Mesenchymal stem cell (in vitro differentiated cells and primary cell): ENCODE results near the gene SULF2.

Source experiments
- DNase-seq: peaks from one replicate; pipeline ENCODE4 v3.0.0-alpha.2; 2013
- H2AFZ ChIP-seq: one replicate; pipeline ENCODE4 v1.6.1; 2013; ENCODE audit warnings: low read depth, mild to moderate bottlenecking, control low read depth, inconsistent platforms, low read length, moderate library complexity
- H2AK5ac ChIP-seq: 2 replicates; pipeline ENCODE4 v1.6.1; 2013; ENCODE audit warnings: low read length, moderate library complexity, mild to moderate bottlenecking, inconsistent platforms; ENCODE audit not compliant: severe bottlenecking
- H2BK120ac ChIP-seq: one replicate; pipeline ENCODE4 v1.6.1; 2013; ENCODE audit warnings: low read depth, mild to moderate bottlenecking, inconsistent platforms, low read length, moderate library complexity
- H2BK12ac ChIP-seq, 2 experiments: one replicate each; pipeline ENCODE4 v1.6.1; 2013; ENCODE audit warnings: inconsistent platforms in 2 of 2, low read length in 2 of 2, mild to moderate bottlenecking in 2 of 2, moderate library complexity in 2 of 2, control low read depth in 1 of 2
- H2BK15ac ChIP-seq: one replicate; pipeline ENCODE4 v1.6.1; 2013; ENCODE audit warnings: mild to moderate bottlenecking, low read depth, inconsistent platforms; ENCODE audit not compliant: poor library complexity, severe bottlenecking
- H2BK5ac ChIP-seq: 2 replicates; pipeline ENCODE4 v1.6.1; 2013; ENCODE audit warnings: low read depth, mild to moderate bottlenecking, low read length, control low read depth, inconsistent platforms; ENCODE audit not compliant: poor library complexity, severe bottlenecking
- H3K14ac ChIP-seq, 2 experiments: one replicate each; pipeline ENCODE4 v1.6.1; 2013; ENCODE audit warnings: inconsistent platforms in 2 of 2, low read length in 2 of 2, control low read depth in 1 of 2, mild to moderate bottlenecking in 1 of 2, moderate library complexity in 1 of 2
- H3K18ac ChIP-seq, 2 experiments: one replicate each; pipeline ENCODE4 v1.6.1; 2013; ENCODE audit warnings: inconsistent platforms in 2 of 2, low read length in 2 of 2, control low read depth in 1 of 2, low read depth in 1 of 2, mild to moderate bottlenecking in 1 of 2
- H3K23ac ChIP-seq, 2 experiments: one replicate each; pipeline ENCODE4 v1.6.1; 2013; ENCODE audit warnings: inconsistent platforms in 2 of 2, low read length in 2 of 2, mild to moderate bottlenecking in 2 of 2, moderate library complexity in 2 of 2, control low read depth in 1 of 2
- H3K27ac ChIP-seq: 2 replicates; pipeline ENCODE4 v1.5.1; 2013; ENCODE audit warnings: mild to moderate bottlenecking, moderate library complexity, low read length, control low read depth, inconsistent platforms; ENCODE audit not compliant: poor library complexity, severe bottlenecking
- H3K27me3 ChIP-seq, 2 experiments: 2 replicates each; pipeline versions ENCODE4 v1.6.1 to v1.7.0; 2013; ENCODE audit warnings: low read length in 2 of 2, mild to moderate bottlenecking in 2 of 2, moderate library complexity in 2 of 2, control low read depth in 1 of 2, inconsistent platforms in 1 of 2; ENCODE audit not compliant: control insufficient read depth in 1 of 2, insufficient read depth in 1 of 2
- H3K36me3 ChIP-seq, 2 experiments: 2 replicates each; pipeline versions ENCODE4 v1.6.1 to v1.7.0; 2013; ENCODE audit warnings: low read length in 2 of 2, control low read depth in 1 of 2, inconsistent platforms in 1 of 2, low read depth in 1 of 2, mild to moderate bottlenecking in 1 of 2; ENCODE audit not compliant: insufficient read depth in 2 of 2, control insufficient read depth in 1 of 2
- H3K4ac ChIP-seq, 2 experiments: one replicate each; pipeline ENCODE4 v1.6.1; 2013; ENCODE audit warnings: inconsistent platforms in 2 of 2, low read length in 2 of 2, mild to moderate bottlenecking in 2 of 2, moderate library complexity in 2 of 2, control low read depth in 1 of 2, low read depth in 1 of 2
- H3K4me1 ChIP-seq: 2 replicates; pipeline ENCODE4 v1.6.1; 2013; ENCODE audit warnings: low read depth, low read length, control low read depth; ENCODE audit not compliant: control insufficient read depth, insufficient read depth
- H3K4me2 ChIP-seq: 2 replicates; pipeline ENCODE4 v1.6.1; 2013; ENCODE audit warnings: low read length, mild to moderate bottlenecking, inconsistent platforms; ENCODE audit not compliant: poor library complexity, severe bottlenecking
- H3K4me3 ChIP-seq, 2 experiments: 2 replicates each; pipeline versions ENCODE4 v1.5.1 to v1.7.0; 2013; ENCODE audit warnings: low read length in 2 of 2, mild to moderate bottlenecking in 2 of 2, control low read depth in 1 of 2, low read depth in 1 of 2; ENCODE audit not compliant: insufficient read depth in 1 of 2
- H3K79me1 ChIP-seq: replicated peaks from 2 replicates; pipeline ENCODE4 v1.6.1; 2013; ENCODE audit warnings: mild to moderate bottlenecking, control low read depth, low read length, inconsistent platforms; ENCODE audit not compliant: poor library complexity, severe bottlenecking
- H3K9ac ChIP-seq: 2 replicates; pipeline ENCODE4 v1.7.0; 2013; ENCODE audit warnings: mild to moderate bottlenecking, low read length, moderate library complexity
- H3K9me3 ChIP-seq: 2 replicates; pipeline ENCODE4 v1.7.0; 2013; ENCODE audit warnings: mild to moderate bottlenecking, low read length; ENCODE audit not compliant: control insufficient read depth
- H4K8ac ChIP-seq: one replicate; pipeline ENCODE4 v1.6.1; 2013; ENCODE audit warnings: inconsistent platforms, mild to moderate bottlenecking, low read length, moderate library complexity
- H4K91ac ChIP-seq: one replicate; pipeline ENCODE4 v1.6.1; 2013; ENCODE audit warnings: mild to moderate bottlenecking, low read length, inconsistent platforms
- WGBS: methylation state at CpG from one replicate; pipeline ENCODE4 v1.1.7; 2013; ENCODE audit warnings: mixed read lengths; 5-methylcytosine and 5-hydroxymethylcytosine counted together

SULF2 gene

DNA sequence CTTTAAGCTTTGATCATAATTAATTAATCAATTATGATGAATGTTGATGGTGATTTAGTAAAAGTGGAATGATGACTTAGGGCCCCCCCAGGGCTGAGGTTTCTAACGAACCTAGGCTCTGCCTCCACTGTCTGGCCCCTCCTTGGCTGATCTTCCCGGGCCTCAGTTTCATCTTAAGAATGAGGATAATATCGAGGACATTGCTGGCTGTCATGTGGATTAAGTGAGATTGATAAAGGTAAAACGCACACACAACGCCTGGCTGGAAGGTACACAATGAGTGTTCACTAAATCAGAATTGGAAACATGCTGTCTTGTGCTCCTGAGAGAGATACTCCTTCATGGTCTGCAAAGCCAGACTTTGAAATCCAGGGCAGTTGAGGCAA, 5.3 kb upstream of the SULF2 start:
- no peaks in the 10 kb centered on the region for H3K9me3 ChIP-seq
- H2AFZ ChIP-seq = no peak overlapping the region
- peak overlapping the region; percentile 1 to 67 for H3K18ac ChIP-seq
- no peak overlapping the region for H3K4ac ChIP-seq
- H3K27ac ChIP-seq = no peak overlapping the region
- WGBS = 77% methylated on average over 5 of the region's 5 CpGs
- H2BK12ac ChIP-seq = peak overlapping the region in 1 of 2 experiments; percentile 50
- no peak overlapping the region for H2AK5ac ChIP-seq
- no peaks in the 10 kb centered on the region for H3K79me1 ChIP-seq
- H2BK5ac ChIP-seq = no peak overlapping the region
- no peak overlapping the region for H3K23ac ChIP-seq
- no peak overlapping the region for H3K4me2 ChIP-seq
- peaks cover 8 to 43% of the 10 kb centered on the region in 2 experiments for H3K27me3 ChIP-seq
- no peak overlapping the region for H3K14ac ChIP-seq
- no peak overlapping the region for H3K4me3 ChIP-seq
- no peak overlapping the region for H3K9ac ChIP-seq
- no peak overlapping the region for H4K8ac ChIP-seq
- no peak overlapping the region for H4K91ac ChIP-seq
- peaks cover 14% of the 10 kb centered on the region for H3K4me1 ChIP-seq
- DNase-seq = no peak
- H3K36me3 ChIP-seq = no peaks in the 10 kb centered on the region
- no peak overlapping the region for H2BK15ac ChIP-seq
- no peak overlapping the region for H2BK120ac ChIP-seq

- Histone ChIP-seq H4K8ac (no peak overlapping the region), H3K4me1 (peaks cover 14% of the 10 kb centered on the region), H3K14ac (no peak overlapping the region), H3K4me3 (no peak overlapping the region), H3K23ac (no peak overlapping the region), H3K9ac (no peak overlapping the region), H2AFZ (no peak overlapping the region), H4K91ac (no peak overlapping the region), H3K27me3 (peaks cover 8 to 40% of the 10 kb centered on the region in 2 experiments), H3K4ac (no peak overlapping the region), H2AK5ac (no peak overlapping the region), H2BK15ac (no peak overlapping the region), H3K9me3 (no peaks in the 10 kb centered on the region), H3K27ac (no peak overlapping the region), H2BK12ac (no peak overlapping the region), H3K36me3 (no peaks in the 10 kb centered on the region), H3K18ac (peak overlapping the region in 1 of 2 experiments; percentile 25), H3K4me2 (no peak overlapping the region), H3K79me1 (no peaks in the 10 kb centered on the region), H2BK5ac (no peak overlapping the region), H2BK120ac (no peak overlapping the region)
- peak; percentile 91 for DNase-seq
- 56% methylated on average over 6 of the region's 10 CpGs for WGBS
Observed at GRCh38 chr20:47789764-47790579, 4.7 kb upstream of the SULF2 start.

- 41% methylated on average over 12 of the region's 12 CpGs for WGBS
- H3K4me1 ChIP-seq = peaks cover 20% of the 10 kb centered on the region
- H4K91ac ChIP-seq = peak overlapping the region; percentile 66
- H2AFZ ChIP-seq = no peak overlapping the region
- no peak overlapping the region for H3K4me3 ChIP-seq
- no peak overlapping the region for H4K8ac ChIP-seq
- no peak overlapping the region for H2BK15ac ChIP-seq
- H3K36me3 ChIP-seq = no peaks in the 10 kb centered on the region
- H3K23ac ChIP-seq = no peak overlapping the region
- H2AK5ac ChIP-seq = no peak overlapping the region
- no peaks in the 10 kb centered on the region for H3K9me3 ChIP-seq
- no peak overlapping the region for H3K14ac ChIP-seq
- peak overlapping the region; percentile 73 to 75 for H2BK12ac ChIP-seq
- no peaks in the 10 kb centered on the region for H3K79me1 ChIP-seq
- H3K27ac ChIP-seq = no peak overlapping the region
- no peak overlapping the region for H2BK5ac ChIP-seq
- H3K27me3 ChIP-seq = peaks cover 8 to 41% of the 10 kb centered on the region in 2 experiments
- H3K18ac ChIP-seq = peak overlapping the region; percentile 25 to 84
- no peak overlapping the region for H2BK120ac ChIP-seq
- H3K4ac ChIP-seq = no peak overlapping the region
- no peak overlapping the region for H3K4me2 ChIP-seq
- DNase-seq = peak; percentile 69
- no peak overlapping the region for H3K9ac ChIP-seq
Observed at GRCh38 chr20:47789081-47789763, 3.9 kb upstream of the SULF2 start.

DNA sequence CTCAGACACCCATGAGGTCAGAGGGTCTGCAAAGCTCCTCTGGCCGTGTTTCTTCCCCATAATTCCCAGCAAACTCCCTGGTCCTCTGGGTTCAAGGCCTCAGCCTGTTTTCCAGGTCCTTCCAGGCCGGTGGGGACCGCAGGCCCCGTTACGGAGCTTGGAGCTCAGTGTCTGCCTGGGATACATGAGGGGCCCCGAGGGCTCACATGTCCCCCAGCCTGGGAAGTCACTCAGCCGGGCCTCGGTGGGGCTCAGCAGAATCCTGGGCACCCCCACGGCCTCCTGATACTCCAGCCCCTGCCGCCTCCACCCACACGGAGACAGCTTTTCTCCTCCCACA, 3.4 kb upstream of the SULF2 start:
- no peak overlapping the region for H3K9ac ChIP-seq
- H3K4me1 ChIP-seq = peaks cover 23% of the 10 kb centered on the region

More for the DNA sequence above, 3.4 kb upstream of the SULF2 start:
- peaks cover 3% of the 10 kb centered on the region for H3K79me1 ChIP-seq
- H4K91ac ChIP-seq = peak overlapping the region; percentile 66
- WGBS = 84% methylated on average over 11 of the region's 11 CpGs
- no peaks in the 10 kb centered on the region for H3K36me3 ChIP-seq
- no peak overlapping the region for H3K23ac ChIP-seq
- H2BK12ac ChIP-seq = peak overlapping the region; percentile 73 to 75
- H3K27ac ChIP-seq = no peak overlapping the region
- no peak overlapping the region for H2AFZ ChIP-seq
- H3K4me2 ChIP-seq = no peak overlapping the region
- no peak for DNase-seq
- peak overlapping the region; percentile 11 for H2BK120ac ChIP-seq
- H3K27me3 ChIP-seq = peaks cover 13 to 43% of the 10 kb centered on the region in 2 experiments
- H3K18ac ChIP-seq = peak overlapping the region; percentile 25 to 84
- H3K4ac ChIP-seq = peak overlapping the region; percentile 1 to 41
- H3K4me3 ChIP-seq = no peak overlapping the region
- H3K9me3 ChIP-seq = no peaks in the 10 kb centered on the region
- H4K8ac ChIP-seq = no peak overlapping the region
- no peak overlapping the region for H2AK5ac ChIP-seq
- peak overlapping the region in 1 of 2 experiments; percentile 72 for H3K14ac ChIP-seq
- no peak overlapping the region for H2BK5ac ChIP-seq
- peak overlapping the region; percentile 4 for H2BK15ac ChIP-seq
